HG03108 (cell line): ENCODE results near the gene GNRHR.
"Not testable (repeated sequence)": the region's sequence is repeated elsewhere in the genome, so short reads cannot be mapped to it uniquely, and the experiment has no call there.

Experiments
- ATAC-seq: cut with Tn5 transposase; IDR thresholded peaks from one replicate; pipeline ENCODE4 v1.9.1; 2021; ENCODE audit warnings: moderate library complexity; ENCODE audit not compliant: unreplicated experiment

The GNRHR gene

GRCh38 chr4:67727124-67727850 is 26.9 kb downstream of the GNRHR start:
- ATAC-seq = no peak

- ATAC-seq = no peak
Observed at GRCh38 chr4:67725981-67726380, 28.2 kb downstream of the GNRHR start.

- ATAC-seq = no peak
Observed at GRCh38 chr4:67725132-67725531, 29.1 kb downstream of the GNRHR start.

GRCh38 chr4:67723949-67724348 is 30.2 kb downstream of the GNRHR start:
- ATAC-seq = no peak

GRCh38 chr4:67723341-67723740 is 30.8 kb downstream of the GNRHR start:
- ATAC-seq = no peak

- ATAC-seq = no peak
Observed at GRCh38 chr4:67721770-67722597, 32.2 kb downstream of the GNRHR start.

GRCh38 chr4:67721315-67721769 is 32.8 kb downstream of the GNRHR start:
- no peak for ATAC-seq

GRCh38 chr4:67719953-67720617 is 34.1 kb downstream of the GNRHR start:
- no peak for ATAC-seq

GRCh38 chr4:67718848-67719247 is 35.3 kb downstream of the GNRHR start:
- ATAC-seq = no peak

GRCh38 chr4:67717586-67717985 is 36.6 kb downstream of the GNRHR start:
- ATAC-seq = no peak

- no peak for ATAC-seq
Observed at GRCh38 chr4:67714955-67715354, 39.2 kb downstream of the GNRHR start.

- peak; percentile 70 for ATAC-seq
Observed at GRCh38 chr4:67714248-67714583, 40.0 kb downstream of the GNRHR start.

- no peak for ATAC-seq
Observed at GRCh38 chr4:67713529-67714247, 40.5 kb downstream of the GNRHR start.

GRCh38 chr4:67712650-67713528 is 41.3 kb downstream of the GNRHR start:
- no peak for ATAC-seq

GRCh38 chr4:67712000-67712625 is 42.1 kb downstream of the GNRHR start:
- ATAC-seq = no peak

- not testable (repeated sequence) for ATAC-seq
Observed at GRCh38 chr4:67706682-67707081, 47.5 kb downstream of the GNRHR start.

- ATAC-seq = no peak
Observed at GRCh38 chr4:67704843-67705242, 49.3 kb downstream of the GNRHR start.

GRCh38 chr4:67702166-67702565 is 52.0 kb downstream of the GNRHR start:
- ATAC-seq = no peak

- ATAC-seq = no peak
Observed at GRCh38 chr4:67701517-67701850, 52.7 kb downstream of the GNRHR start.
